ENCODE data around the gene DAO.

DNA sequence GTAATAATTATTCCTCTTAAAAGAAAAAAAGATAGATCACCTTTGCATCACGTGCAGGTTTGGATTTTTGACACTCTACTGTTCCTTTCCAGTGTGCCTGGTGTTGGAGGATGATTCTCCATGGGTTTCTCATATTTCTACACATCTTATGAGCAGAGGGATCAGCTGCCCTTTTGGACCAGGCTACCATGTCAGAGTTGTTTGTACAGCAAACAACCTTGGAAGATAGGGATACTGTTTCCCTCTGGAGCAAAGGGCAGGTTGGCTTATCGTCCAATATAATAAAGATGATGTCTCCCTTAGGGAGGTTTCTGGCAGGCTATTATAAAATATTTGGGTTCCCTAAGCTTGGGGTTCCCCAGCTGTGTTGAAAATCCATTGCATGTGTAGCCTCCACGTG lies 42.1 kb downstream of the DAO start:
- TF ChIP-seq, protein P1, sequence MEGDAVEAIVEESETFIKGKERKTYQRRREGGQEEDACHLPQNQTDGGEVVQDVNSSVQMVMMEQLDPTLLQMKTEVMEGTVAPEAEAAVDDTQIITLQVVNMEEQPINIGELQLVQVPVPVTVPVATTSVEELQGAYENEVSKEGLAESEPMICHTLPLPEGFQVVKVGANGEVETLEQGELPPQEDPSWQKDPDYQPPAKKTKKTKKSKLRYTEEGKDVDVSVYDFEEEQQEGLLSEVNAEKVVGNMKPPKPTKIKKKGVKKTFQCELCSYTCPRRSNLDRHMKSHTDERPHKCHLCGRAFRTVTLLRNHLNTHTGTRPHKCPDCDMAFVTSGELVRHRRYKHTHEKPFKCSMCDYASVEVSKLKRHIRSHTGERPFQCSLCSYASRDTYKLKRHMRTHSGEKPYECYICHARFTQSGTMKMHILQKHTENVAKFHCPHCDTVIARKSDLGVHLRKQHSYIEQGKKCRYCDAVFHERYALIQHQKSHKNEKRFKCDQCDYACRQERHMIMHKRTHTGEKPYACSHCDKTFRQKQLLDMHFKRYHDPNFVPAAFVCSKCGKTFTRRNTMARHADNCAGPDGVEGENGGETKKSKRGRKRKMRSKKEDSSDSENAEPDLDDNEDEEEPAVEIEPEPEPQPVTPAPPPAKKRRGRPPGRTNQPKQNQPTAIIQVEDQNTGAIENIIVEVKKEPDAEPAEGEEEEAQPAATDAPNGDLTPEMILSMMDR (IDR thresholded peaks at IDR 0.05) = no peak
- no peak for TF ChIP-seq POLR2A (IDR thresholded peaks at IDR 0.05)
